ENCODE results near the gene TNS2.

TNS2 gene

GRCh38 chr12:53077030-53077429 lies 27.2 kb downstream of the TNS2 start:
- TF ChIP-seq CTCF (IDR thresholded peaks at IDR 0.05; ENCODE audit: extremely low read depth, insufficient read depth, missing control alignments), result no peak
- DNase-seq (ENCODE audit: low spot score), result no peak
- in situ Hi-C loops (cut with MboI; ENCODE audit: low pct_unique_long_range_greater_than_20kb, low sequenced_read_pairs, unreplicated experiment), result no loop called here

GRCh38 chr12:53078425-53079225 lies 28.8 kb downstream of the TNS2 start:
- no peak for TF ChIP-seq CTCF (IDR thresholded peaks at IDR 0.05; ENCODE audit: extremely low read depth, insufficient read depth, missing control alignments)
- in situ Hi-C loops (cut with MboI; ENCODE audit: low pct_unique_long_range_greater_than_20kb, low sequenced_read_pairs, unreplicated experiment), result no loop called here
- DNase-seq (ENCODE audit: low spot score), result no peak

GRCh38 chr12:53079226-53080117 lies 29.6 kb downstream of the TNS2 start, which contains the start of gene SPRYD3:
SPRYD3 (minus strand) TSS chr12:53079390; CDS start chr12:53079333, 57 bp downstream.
- peak; percentile 100 for DNase-seq (ENCODE audit: low spot score)
- in situ Hi-C loops (cut with MboI; ENCODE audit: low pct_unique_long_range_greater_than_20kb, low sequenced_read_pairs, unreplicated experiment), result no loop called here
- no peak for TF ChIP-seq CTCF (IDR thresholded peaks at IDR 0.05; ENCODE audit: extremely low read depth, insufficient read depth, missing control alignments)

- in situ Hi-C loops (cut with MboI; ENCODE audit: low pct_unique_long_range_greater_than_20kb, low sequenced_read_pairs, unreplicated experiment), result no loop called here
- no peak for TF ChIP-seq CTCF (IDR thresholded peaks at IDR 0.05; ENCODE audit: extremely low read depth, insufficient read depth, missing control alignments)
- DNase-seq (ENCODE audit: low spot score), result no peak
Measured at GRCh38 chr12:53082637-53083175, 32.8 kb downstream of the TNS2 start.

- TF ChIP-seq CTCF (IDR thresholded peaks at IDR 0.05; ENCODE audit: extremely low read depth, insufficient read depth, missing control alignments), result no peak
- DNase-seq (ENCODE audit: low spot score), result no peak
- in situ Hi-C loops (cut with MboI; ENCODE audit: low pct_unique_long_range_greater_than_20kb, low sequenced_read_pairs, unreplicated experiment), result no loop called here
Measured at GRCh38 chr12:53086361-53086760, 36.5 kb downstream of the TNS2 start.

- DNase-seq (ENCODE audit: low spot score), result no peak
- in situ Hi-C loops (cut with MboI; ENCODE audit: low pct_unique_long_range_greater_than_20kb, low sequenced_read_pairs, unreplicated experiment), result no loop called here
- no peak for TF ChIP-seq CTCF (IDR thresholded peaks at IDR 0.05; ENCODE audit: extremely low read depth, insufficient read depth, missing control alignments)
Measured at GRCh38 chr12:53090105-53090504, 40.2 kb downstream of the TNS2 start.
